HG03095 (cell line): Measurements from ENCODE around the gene SPINT3.

ENCODE experiments used
- ATAC-seq: cut with Tn5 transposase; IDR thresholded peaks from one replicate; pipeline ENCODE4 v1.9.1; 2021; ENCODE audit warnings: moderate library complexity; ENCODE audit not compliant: unreplicated experiment

The SPINT3 gene

DNA sequence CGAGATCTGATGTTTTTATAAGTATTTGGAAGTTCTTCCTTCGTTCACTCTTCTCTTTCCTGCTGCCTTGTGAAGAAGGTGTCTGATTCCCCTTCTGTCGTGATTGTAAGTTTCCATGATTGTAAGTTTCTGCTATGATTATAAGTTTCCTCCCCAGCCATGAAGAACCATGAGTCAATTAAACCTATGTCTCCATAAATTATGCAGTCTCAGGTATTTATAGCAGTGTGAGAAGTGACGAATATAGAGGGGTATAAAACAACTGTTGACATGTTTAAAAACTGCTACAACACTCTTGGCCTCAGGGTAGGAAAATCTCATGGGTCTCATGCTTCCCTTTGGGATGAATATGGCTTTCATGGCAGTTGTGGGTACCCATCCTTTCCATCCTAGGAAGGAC lies 51.7 kb downstream of the SPINT3 start:
- no peak for ATAC-seq

DNA sequence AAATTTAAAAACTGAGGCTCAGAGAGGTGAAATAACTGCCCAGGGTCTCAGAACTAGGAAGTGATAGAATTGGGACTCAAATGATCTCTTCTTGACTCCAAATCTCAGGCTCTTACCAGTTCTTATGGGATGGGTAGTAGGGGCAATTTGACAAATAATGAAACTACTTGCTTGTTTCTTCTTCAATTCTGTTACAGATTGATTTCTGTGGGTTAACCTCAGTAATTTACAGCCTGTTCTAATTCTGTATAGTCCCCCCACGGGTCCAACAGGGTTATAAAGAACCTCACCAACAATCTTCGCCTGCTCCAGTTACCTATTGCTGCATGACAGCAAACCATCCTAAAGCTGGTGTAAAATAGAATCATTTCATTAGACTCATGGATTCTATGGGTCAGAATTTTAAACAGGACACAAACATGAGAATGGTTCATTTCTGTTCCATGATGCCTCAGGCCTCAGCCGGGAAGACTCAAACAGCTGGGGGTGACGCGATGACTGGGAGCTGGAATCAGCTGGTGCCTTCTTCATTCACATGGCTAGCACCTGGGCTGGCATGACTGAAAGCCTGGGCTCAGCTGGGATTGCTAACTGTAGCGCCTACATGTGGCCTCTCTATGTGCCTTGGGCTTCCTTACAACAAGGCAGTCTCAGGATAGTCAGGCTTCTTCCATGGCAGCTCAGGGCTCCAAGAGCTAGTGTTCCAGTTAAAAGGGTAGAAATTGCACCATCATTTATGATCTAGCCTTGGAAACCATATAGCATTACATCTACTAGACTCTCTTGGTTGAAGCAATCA lies 52.5 kb downstream of the SPINT3 start:
- ATAC-seq: no peak
